Kidney epithelial cell (primary cell): Measurements from ENCODE around the gene SPHK1. TPM values are rescaled to one million over a fixed set of nuclear protein-coding genes. Genes with fewer than 3 reads are reported as not detected.
"Not testable (repeated sequence)": the region's sequence is repeated elsewhere in the genome, so short reads cannot be mapped to it uniquely, and the experiment has no call there.

Experiments
- DNase-seq: peaks from one replicate; pipeline ENCODE4 v3.0.0-alpha.2; 2010; ENCODE audit warnings: low read depth
- H3K27me3 ChIP-seq: 2 replicates; pipeline ENCODE4 v1.6.0; 2011; ENCODE audit warnings: low read length; ENCODE audit not compliant: control insufficient read depth, insufficient read depth
- H3K36me3 ChIP-seq: 2 replicates; pipeline ENCODE4 v1.5.1; 2011; ENCODE audit warnings: low read length; ENCODE audit not compliant: control insufficient read depth, insufficient read depth
- H3K4me3 ChIP-seq: 2 replicates; pipeline ENCODE4 v1.5.1; 2011; ENCODE audit warnings: low read depth, mild to moderate bottlenecking, control low read depth, low read length
- total RNA-seq: library from RNA; depleted of rRNA; stranded (reverse); fragments of >200 nt; gene quantifications from 2 replicates; pipeline ENCODE4 v1.2.3, GENCODE V29; 2015
- TF ChIP-seq, protein P1 (sequence below): IDR thresholded peaks from 2 replicates; pipeline ENCODE4 v1.5.1; 2011; ENCODE audit warnings: mild to moderate bottlenecking, moderate library complexity, low read length, control low read depth, inconsistent platforms; ENCODE audit not compliant: insufficient read depth, poor library complexity, severe bottlenecking

Gene SPHK1
- total RNA-seq, 1 donor from 2014 or later = 165 TPM

DNA sequence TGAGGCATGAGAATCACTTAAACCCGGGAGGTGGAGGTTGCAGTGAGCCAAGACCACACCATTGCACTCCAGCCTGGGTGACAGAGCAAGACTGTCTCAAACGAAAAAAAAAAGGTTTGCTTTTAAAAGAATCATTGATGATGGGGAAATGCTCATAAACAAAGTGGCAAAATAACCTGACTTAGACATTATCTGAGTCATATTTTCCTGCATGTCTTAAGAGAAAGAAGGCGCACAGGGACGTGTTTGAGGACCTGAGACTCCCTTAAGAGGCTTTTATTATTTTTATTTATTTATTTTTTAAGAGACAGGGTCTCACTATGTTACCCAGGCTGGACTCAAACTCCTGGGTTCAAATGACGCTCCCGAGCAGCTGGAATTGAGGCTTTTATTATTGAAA, 25.0 kb upstream of the SPHK1 start:
- Histone ChIP-seq H3K36me3 (no peaks in the 10 kb centered on the region), H3K4me3 (no peak overlapping the region), H3K27me3 (no peaks in the 10 kb centered on the region)
- DNase-seq = no peak
- TF ChIP-seq, protein P1, sequence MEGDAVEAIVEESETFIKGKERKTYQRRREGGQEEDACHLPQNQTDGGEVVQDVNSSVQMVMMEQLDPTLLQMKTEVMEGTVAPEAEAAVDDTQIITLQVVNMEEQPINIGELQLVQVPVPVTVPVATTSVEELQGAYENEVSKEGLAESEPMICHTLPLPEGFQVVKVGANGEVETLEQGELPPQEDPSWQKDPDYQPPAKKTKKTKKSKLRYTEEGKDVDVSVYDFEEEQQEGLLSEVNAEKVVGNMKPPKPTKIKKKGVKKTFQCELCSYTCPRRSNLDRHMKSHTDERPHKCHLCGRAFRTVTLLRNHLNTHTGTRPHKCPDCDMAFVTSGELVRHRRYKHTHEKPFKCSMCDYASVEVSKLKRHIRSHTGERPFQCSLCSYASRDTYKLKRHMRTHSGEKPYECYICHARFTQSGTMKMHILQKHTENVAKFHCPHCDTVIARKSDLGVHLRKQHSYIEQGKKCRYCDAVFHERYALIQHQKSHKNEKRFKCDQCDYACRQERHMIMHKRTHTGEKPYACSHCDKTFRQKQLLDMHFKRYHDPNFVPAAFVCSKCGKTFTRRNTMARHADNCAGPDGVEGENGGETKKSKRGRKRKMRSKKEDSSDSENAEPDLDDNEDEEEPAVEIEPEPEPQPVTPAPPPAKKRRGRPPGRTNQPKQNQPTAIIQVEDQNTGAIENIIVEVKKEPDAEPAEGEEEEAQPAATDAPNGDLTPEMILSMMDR = no peak

DNA sequence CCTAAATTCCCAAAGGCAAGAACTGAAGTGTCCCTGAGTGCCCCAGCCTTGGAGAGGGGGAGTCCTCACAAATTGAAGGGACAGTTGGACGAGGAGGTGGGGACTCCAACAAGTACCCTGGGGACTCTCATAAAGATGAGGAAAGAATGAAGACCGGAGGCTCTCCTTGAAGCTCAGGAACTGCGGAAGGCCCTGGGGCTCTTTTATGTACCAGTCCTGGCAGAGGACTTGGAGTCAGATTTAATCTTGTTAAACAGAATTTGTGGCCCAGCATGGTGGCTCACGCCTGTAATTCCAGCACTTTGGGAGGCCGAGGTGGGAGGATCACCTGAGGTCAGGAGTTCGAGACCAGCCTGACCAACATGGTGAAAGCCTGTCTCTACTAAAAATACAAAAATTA, 24.6 kb upstream of the SPHK1 start:
- DNase-seq, H3K27me3 ChIP-seq, H3K4me3 ChIP-seq, H3K36me3 ChIP-seq: not testable (repeated sequence)

DNA sequence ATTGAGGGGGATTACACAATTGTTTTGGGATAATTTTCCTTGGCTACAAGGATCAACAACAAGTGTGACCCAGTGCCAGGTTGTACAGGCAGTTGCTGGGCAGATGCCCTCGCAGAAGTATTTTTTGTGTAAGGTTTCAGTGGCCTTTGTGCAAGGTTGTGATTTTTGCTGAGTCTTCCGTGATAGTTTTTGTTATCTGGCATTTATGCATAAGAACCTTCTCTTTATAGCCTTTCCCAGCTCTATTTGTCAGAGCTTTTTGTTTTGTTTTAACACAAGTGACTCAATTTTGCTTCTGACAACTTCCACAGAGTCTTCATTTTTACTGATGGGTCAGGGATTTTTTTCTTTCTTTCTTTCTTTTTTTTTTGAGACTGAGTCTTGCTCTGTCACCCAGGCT, 23.9 kb upstream of the SPHK1 start:
- DNase-seq = no peak
- Histone ChIP-seq H3K4me3 (no peak overlapping the region), H3K36me3 (no peaks in the 10 kb centered on the region), H3K27me3 (no peaks in the 10 kb centered on the region)
- TF ChIP-seq, protein P1 = no peak

DNA sequence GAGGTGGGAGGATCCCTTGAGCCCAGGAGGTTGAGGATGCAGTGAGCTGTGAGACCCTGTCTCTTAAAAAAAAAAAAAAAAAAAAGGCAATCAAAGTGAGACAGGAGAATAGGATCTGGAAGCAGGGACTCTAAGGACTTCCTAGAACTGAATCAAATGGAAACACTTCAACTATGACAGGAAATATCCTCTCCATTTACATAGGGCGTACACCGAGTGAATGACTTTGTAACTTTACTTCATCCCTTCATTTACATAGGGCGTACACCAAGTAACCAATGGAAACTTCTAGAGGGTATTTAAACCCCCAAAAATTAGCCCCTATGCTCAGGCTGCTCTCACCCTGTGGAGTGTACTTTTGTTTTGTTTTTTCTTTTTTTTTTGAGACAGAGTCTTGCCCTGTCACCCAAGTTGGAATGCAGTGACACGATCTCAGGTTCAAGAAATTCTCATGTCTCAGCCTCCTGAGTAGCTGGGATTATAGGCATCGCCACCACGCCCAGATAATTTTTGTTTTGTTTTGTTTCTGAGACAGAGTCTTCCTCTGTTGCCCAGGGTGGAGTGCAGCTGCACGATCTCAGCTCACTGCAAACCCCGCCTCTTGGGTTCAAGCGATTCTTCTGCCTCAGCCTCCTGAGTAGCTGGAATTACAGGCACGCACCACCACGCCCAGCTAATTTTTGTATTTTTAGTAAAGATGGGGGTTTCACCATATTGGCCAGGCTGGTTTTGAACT, 21.1 kb upstream of the SPHK1 start:
- TF ChIP-seq, protein P1 = no peak

DNA sequence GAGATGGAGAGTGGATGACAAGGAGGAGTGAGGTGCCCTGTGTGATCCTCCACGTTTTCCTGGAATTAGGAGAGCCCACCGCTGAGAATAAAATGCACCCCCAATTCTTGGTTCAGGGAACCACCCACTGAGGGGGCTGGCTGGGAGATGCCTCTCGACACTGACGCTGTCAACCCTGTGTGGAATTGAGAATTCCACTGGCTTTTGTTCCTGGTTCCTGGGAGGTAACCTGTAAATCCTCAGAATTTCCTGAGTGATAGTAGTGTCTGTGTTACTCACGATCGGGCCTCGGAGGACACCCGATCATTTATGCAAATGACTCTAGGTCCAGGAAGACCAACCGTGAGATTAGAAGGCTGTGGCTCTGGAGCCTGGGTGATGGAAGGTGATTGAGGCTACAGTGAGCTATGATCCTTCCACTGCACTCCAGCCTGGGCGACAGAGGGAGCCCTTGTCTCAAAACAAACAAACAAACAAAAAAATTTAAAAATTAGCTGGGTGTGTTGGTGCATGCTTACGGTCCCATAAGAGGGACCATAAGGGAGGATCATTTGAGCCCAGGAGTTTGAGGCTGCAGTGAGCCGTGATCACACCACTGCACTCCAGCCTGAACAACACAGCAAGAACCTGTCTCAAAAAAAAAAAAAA, 19.0 kb upstream of the SPHK1 start:
- DNase-seq = no peak
- TF ChIP-seq, protein P1 = peak; percentile 47
- Histone ChIP-seq H3K4me3 (no peak overlapping the region), H3K27me3 (no peaks in the 10 kb centered on the region), H3K36me3 (no peaks in the 10 kb centered on the region)

More for the DNA sequence above, 21.1 kb upstream of the SPHK1 start:
- no peak overlapping the region for H3K4me3 ChIP-seq
- no peaks in the 10 kb centered on the region for H3K27me3 ChIP-seq
- no peak for DNase-seq
- H3K36me3 ChIP-seq = no peaks in the 10 kb centered on the region

DNA sequence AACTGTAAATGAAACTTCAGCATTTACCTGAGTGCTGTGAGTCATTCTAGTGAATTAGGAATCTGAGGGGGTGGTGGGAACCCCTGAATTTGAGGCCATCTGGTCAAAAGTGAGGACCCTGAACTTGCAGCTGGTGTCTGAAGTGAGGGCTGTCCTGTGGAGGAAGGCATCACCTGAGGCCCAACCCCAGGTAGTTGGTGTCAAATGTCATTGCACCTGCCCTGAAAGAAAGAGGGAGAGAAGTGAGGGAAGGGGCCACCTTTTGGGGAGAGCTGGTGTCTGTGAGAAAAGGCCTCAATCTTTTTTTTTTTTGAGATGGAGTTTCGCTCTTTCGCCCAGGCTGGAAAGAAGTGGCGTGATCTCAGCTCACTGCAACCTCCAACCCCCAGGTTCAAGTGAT, 18.2 kb upstream of the SPHK1 start:
- DNase-seq = no peak
- H3K36me3 ChIP-seq = no peaks in the 10 kb centered on the region
- TF ChIP-seq, protein P1 = no peak

More for the DNA sequence above, 18.2 kb upstream of the SPHK1 start:
- Histone ChIP-seq H3K4me3 (no peak overlapping the region), H3K27me3 (no peaks in the 10 kb centered on the region)
